Osteoblast (primary cell): ENCODE results near the gene PTK6. TPM values are rescaled to one million over a fixed set of nuclear protein-coding genes. Genes with fewer than 3 reads are reported as not detected.

Experiments used
- DNase-seq: peaks from one replicate; pipeline ENCODE4 v3.0.0; 2011; ENCODE audit warnings: low spot score, mixed read lengths; ENCODE audit not compliant: insufficient read length; ENCODE audit errors: missing footprints
- H2AFZ ChIP-seq: 2 replicates; pipeline ENCODE4 v1.6.0; 2011; ENCODE audit warnings: mild to moderate bottlenecking, low read length
- H3K27ac ChIP-seq: 2 replicates; pipeline ENCODE4 v1.5.1; 2011; ENCODE audit warnings: mild to moderate bottlenecking, low read depth, low read length, moderate library complexity
- H3K27me3 ChIP-seq: 2 replicates; pipeline ENCODE4 v1.6.0; 2012; ENCODE audit warnings: mild to moderate bottlenecking, control low read depth, inconsistent platforms, low read length, moderate library complexity; ENCODE audit not compliant: insufficient read depth
- H3K36me3 ChIP-seq: 2 replicates; pipeline ENCODE4 v1.5.1; 2011; ENCODE audit warnings: mild to moderate bottlenecking, low read length, control low read depth, moderate library complexity; ENCODE audit not compliant: insufficient read depth
- H3K4me1 ChIP-seq: 2 replicates; pipeline ENCODE4 v1.5.1; 2011; ENCODE audit warnings: mild to moderate bottlenecking, low read length, control low read depth, moderate library complexity; ENCODE audit not compliant: insufficient read depth
- H3K4me2 ChIP-seq: 2 replicates; pipeline ENCODE4 v1.6.0; 2011; ENCODE audit warnings: mild to moderate bottlenecking, low read length; ENCODE audit not compliant: insufficient read depth
- H3K4me3 ChIP-seq: fragments of 200-600 bp; sonication (generic); 3 replicates; pipeline ENCODE4 v1.5.1; 2012; ENCODE audit warnings: mild to moderate bottlenecking, low read length, inconsistent platforms; ENCODE audit not compliant: insufficient read depth
- H3K79me2 ChIP-seq: 2 replicates; pipeline ENCODE4 v1.6.0; 2012; ENCODE audit warnings: mild to moderate bottlenecking, low read length, control low read depth, inconsistent platforms; ENCODE audit not compliant: insufficient read depth
- H3K9me3 ChIP-seq: 2 replicates; pipeline ENCODE4 v1.5.1; 2011; ENCODE audit warnings: low read depth, low read length, control low read depth
- H4K20me1 ChIP-seq: 2 replicates; pipeline ENCODE4 v1.6.0; 2012; ENCODE audit warnings: mild to moderate bottlenecking, low read length, control low read depth; ENCODE audit not compliant: insufficient read depth
- CTCF ChIP-seq: IDR thresholded peaks from 2 replicates; pipeline ENCODE4 v1.5.1; 2011; ENCODE audit warnings: mild to moderate bottlenecking, low read depth, low read length, moderate library complexity; ENCODE audit errors: extremely low read depth
- total RNA-seq: library from RNA; depleted of rRNA; stranded (reverse); fragments of >200 nt; gene quantifications from 2 replicates; pipeline ENCODE4 v1.2.3, GENCODE V29; 2012

PTK6 gene
- total RNA-seq, 1 donor: not detected

- Histone ChIP-seq H3K36me3 (no peaks in the 10 kb centered on the region), H4K20me1 (no peaks in the 10 kb centered on the region), H3K4me1 (no peaks in the 10 kb centered on the region), H3K9me3 (no peaks in the 10 kb centered on the region), H3K79me2 (no peaks in the 10 kb centered on the region), H3K4me2 (no peak overlapping the region), H3K27ac (no peak overlapping the region), H3K27me3 (no peaks in the 10 kb centered on the region), H3K4me3 (no peak overlapping the region), H2AFZ (no peak overlapping the region)
- no peak for DNase-seq
- TF ChIP-seq CTCF: no peak
Measured at GRCh38 chr20:63558804-63559484, 21.8 kb upstream of the PTK6 start.

- Histone ChIP-seq H3K9me3 (no peaks in the 10 kb centered on the region), H3K27ac (no peak overlapping the region), H3K36me3 (no peaks in the 10 kb centered on the region), H3K4me1 (no peaks in the 10 kb centered on the region), H4K20me1 (no peaks in the 10 kb centered on the region), H3K79me2 (no peaks in the 10 kb centered on the region), H3K4me2 (no peak overlapping the region), H3K27me3 (no peaks in the 10 kb centered on the region), H3K4me3 (no peak overlapping the region), H2AFZ (no peak overlapping the region)
- DNase-seq: no peak
- no peak for TF ChIP-seq CTCF
Measured at GRCh38 chr20:63557481-63557891, 20.3 kb upstream of the PTK6 start.

- no peaks in the 10 kb centered on the region for H4K20me1 ChIP-seq
Measured at GRCh38 chr20:63556873-63557478, 19.8 kb upstream of the PTK6 start.

More at GRCh38 chr20:63556873-63557478, 19.8 kb upstream of the PTK6 start:
- no peaks in the 10 kb centered on the region for H3K27me3 ChIP-seq
- no peak overlapping the region for H2AFZ ChIP-seq
- H3K27ac ChIP-seq: no peak overlapping the region
- no peaks in the 10 kb centered on the region for H3K4me1 ChIP-seq
- no peaks in the 10 kb centered on the region for H3K9me3 ChIP-seq
- no peaks in the 10 kb centered on the region for H3K36me3 ChIP-seq
- no peaks in the 10 kb centered on the region for H3K79me2 ChIP-seq
- H3K4me2 ChIP-seq: no peak overlapping the region
- no peak for DNase-seq
- TF ChIP-seq CTCF: no peak
- no peak overlapping the region for H3K4me3 ChIP-seq
